ENCODE data around the gene C16orf92.

C16orf92 gene
- total RNA-seq: 0 reads per million in 2 donors

GRCh38 chr16:30022887-30023286 lies at the start of gene C16orf92:
Gene C16orf92, plus strand, starts transcription at chr16:30023198. Its CDS starts 143 bp downstream, at chr16:30023341.
- no peak for DNase-seq

- DNase-seq: peak; percentile 84
Observed at GRCh38 chr16:29973384-29974246, 49.4 kb upstream of the C16orf92 start, which contains the start of gene TAOK2. Gene TAOK2, plus strand, starts transcription at chr16:29973868. Its CDS starts 3,905 bp downstream, at chr16:29977773.

- no peak for DNase-seq
Observed at GRCh38 chr16:29974291-29975133, 48.5 kb upstream of the C16orf92 start.

GRCh38 chr16:29975134-29975538 lies 47.9 kb upstream of the C16orf92 start:
- DNase-seq: no peak

- no peak for DNase-seq
Observed at GRCh38 chr16:29975811-29976511, 47.0 kb upstream of the C16orf92 start.

- no peak for DNase-seq
Observed at GRCh38 chr16:29977063-29977825, 45.8 kb upstream of the C16orf92 start.

GRCh38 chr16:29978081-29978480 lies 44.9 kb upstream of the C16orf92 start:
- DNase-seq: no peak

GRCh38 chr16:29978564-29979270 lies 44.3 kb upstream of the C16orf92 start:
- no peak for DNase-seq

- DNase-seq: no peak
Observed at GRCh38 chr16:29982560-29983419, 40.2 kb upstream of the C16orf92 start.

- DNase-seq: no peak
Observed at GRCh38 chr16:29983420-29984136, 39.4 kb upstream of the C16orf92 start.

GRCh38 chr16:29984137-29984763 lies 38.7 kb upstream of the C16orf92 start:
- DNase-seq: no peak

- DNase-seq: no peak
Observed at GRCh38 chr16:29984764-29985147, 38.2 kb upstream of the C16orf92 start.

GRCh38 chr16:29985271-29985811 lies 37.7 kb upstream of the C16orf92 start:
- DNase-seq: no peak

- DNase-seq: no peak
Observed at GRCh38 chr16:29986231-29986630, 36.8 kb upstream of the C16orf92 start.

GRCh38 chr16:29986931-29987330 lies 36.1 kb upstream of the C16orf92 start:
- DNase-seq: no peak

GRCh38 chr16:29987371-29988085 lies 35.5 kb upstream of the C16orf92 start:
- DNase-seq: no peak

GRCh38 chr16:29988346-29989075 lies 34.5 kb upstream of the C16orf92 start:
- no peak for DNase-seq
